ENCODE measurements around the gene AMPD2. TPM values are rescaled to one million over a fixed set of nuclear protein-coding genes. Genes with fewer than 3 reads are reported as not detected.

AMPD2 gene
- total and polyA plus RNA-seq, 2 donors (not counting 3 experiments of a cell fraction or from before 2014, with no cell fraction given): 69.4 TPM

DNA sequence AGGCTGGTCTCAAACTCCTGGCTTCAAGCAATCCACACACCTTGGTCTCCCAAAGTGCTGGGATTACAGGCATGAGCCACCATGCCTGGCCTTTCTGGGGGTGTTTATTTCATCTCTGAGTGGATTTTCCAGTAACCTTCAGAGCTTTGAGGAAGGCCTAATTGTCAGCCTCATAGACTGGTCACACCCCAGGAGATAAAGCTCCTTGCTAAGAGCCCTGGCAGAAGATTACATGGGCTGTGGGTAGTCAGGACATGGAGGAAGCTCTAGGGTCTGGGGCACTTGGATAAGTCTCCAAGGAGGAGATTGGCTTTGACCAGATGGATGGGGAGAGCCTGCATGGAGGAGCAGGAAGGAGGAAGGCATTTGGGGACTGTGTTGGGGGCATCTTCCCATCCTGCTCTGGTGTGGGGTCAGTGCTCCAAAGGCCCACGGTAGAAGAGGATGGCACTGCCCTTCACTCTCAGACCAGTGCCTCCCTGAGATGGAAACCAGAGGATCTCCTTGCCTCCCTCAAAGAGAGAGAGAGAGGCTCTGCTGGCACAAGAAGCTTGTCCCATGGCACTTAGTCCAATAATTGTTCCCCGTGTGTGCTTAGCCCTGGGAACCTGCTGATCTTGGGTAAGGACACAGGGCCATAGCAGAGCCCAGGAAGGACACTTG, 21.6 kb downstream of the AMPD2 start:
- no TSS peak for BruUV-seq (replicated peaks)
- ChIA-PET POLR2A (interaction anchor here (1.4 kb wide), 1 partner anchor 93 kb away, joined by 7 read pairs; the partner anchor contains the start of gene GNAI3), CTCF (interaction anchor here (0.7 to 15.2 kb wide), 31 partner anchors 10 to 460 kb away, joined by 3 to 565 read pairs (median 16); partner anchors contain the start of genes AHCYL1, AMPD2, GNAI3 and GNAT2)
- no peak overlapping the region for H3K4me3 ChIP-seq (replicated peaks in 1 of 3; ENCODE audit: insufficient read depth in 1 of 3, low read depth in 1 of 3, low read length in 3 of 3)
- H3K4me1 ChIP-seq (ENCODE audit: control insufficient read depth, extremely low read depth, insufficient read depth, low read length): no peaks in the 10 kb centered on the region
- no peak overlapping the region for H3K4me2 ChIP-seq (ENCODE audit: insufficient read depth, low read length)
- H3K9me3 ChIP-seq (replicated peaks; ENCODE audit: control insufficient read depth, insufficient read depth, low read length): no peaks in the 10 kb centered on the region
- no peaks in the 10 kb centered on the region for H3K36me3 ChIP-seq (ENCODE audit: control insufficient read depth in 2 of 2, extremely low read depth in 1 of 2, insufficient read depth in 2 of 2, low read length in 2 of 2)
- dilution Hi-C loops (cut with MboI; ENCODE audit: extremely low pct_ligation_motif_present, low sequenced_read_pairs) (no loop called here), intact Hi-C loops (cut with micrococcal nuclease) (loop anchor here (5.0 kb wide), 1 partner anchor 144 kb away; no protein-coding TSS in a partner anchor)
- H3K27me3 ChIP-seq (ENCODE audit: control insufficient read depth in 2 of 2, insufficient read depth in 2 of 2, low read length in 2 of 2): no peaks in the 10 kb centered on the region
- no peaks in the 10 kb centered on the region for H3K9me1 ChIP-seq (replicated peaks; ENCODE audit: control insufficient read depth, extremely low read depth, insufficient read depth, low read length)
- H4K20me1 ChIP-seq (replicated peaks; ENCODE audit: control insufficient read depth, extremely low read depth, insufficient read depth, low read length): no peaks in the 10 kb centered on the region
- no peak overlapping the region for H3K9ac ChIP-seq (replicated peaks; ENCODE audit: extremely low read depth, insufficient read depth, low read length)
- TF ChIP-seq, protein P1, sequence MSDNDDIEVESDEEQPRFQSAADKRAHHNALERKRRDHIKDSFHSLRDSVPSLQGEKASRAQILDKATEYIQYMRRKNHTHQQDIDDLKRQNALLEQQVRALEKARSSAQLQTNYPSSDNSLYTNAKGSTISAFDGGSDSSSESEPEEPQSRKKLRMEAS (IDR thresholded peaks at IDR 0.05; ENCODE audit: insufficient read depth, insufficient read length): no peak
- DNase-seq (ENCODE audit: low read depth, low spot score): no peak
- no peak for FAIRE-seq
- H3K27ac ChIP-seq (ENCODE audit: insufficient read depth, low read depth, low read length): no peak overlapping the region
- no peaks in the 10 kb centered on the region for H3K79me2 ChIP-seq (ENCODE audit: control insufficient read depth, insufficient read depth, low read length)
- no peak overlapping the region for H2AFZ ChIP-seq (ENCODE audit: low read depth, low read length)

DNA sequence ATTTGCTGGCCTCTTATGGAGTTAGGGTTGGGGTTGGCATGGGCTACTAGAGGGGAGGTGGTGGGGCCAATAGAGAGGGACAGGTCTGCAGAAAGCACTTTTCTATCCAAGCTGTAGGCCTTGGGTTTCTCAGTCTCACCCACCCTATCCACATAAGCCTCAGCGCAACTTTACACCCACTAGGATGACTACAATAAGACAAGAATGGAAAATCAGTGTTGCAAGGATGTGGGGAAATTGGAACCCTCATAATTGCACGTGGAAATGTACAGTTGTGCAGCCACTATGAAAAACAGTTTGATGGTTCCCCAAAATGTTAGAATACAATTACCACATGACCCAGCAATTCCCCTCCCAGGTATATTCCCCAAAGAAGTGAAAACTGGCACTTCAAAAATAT, 22.2 kb downstream of the AMPD2 start:
- intact Hi-C loops (cut with micrococcal nuclease): loop anchor here (5.0 kb wide), 1 partner anchor 145 kb away; no protein-coding TSS in a partner anchor
- no peak for DNase-seq (ENCODE audit: low read depth, low spot score)
- POLR2A ChIA-PET: no interaction called here
- Histone ChIP-seq H3K27me3 (ENCODE audit: control insufficient read depth in 2 of 2, insufficient read depth in 2 of 2, low read length in 2 of 2) (no peaks in the 10 kb centered on the region), H3K9me1 (replicated peaks; ENCODE audit: control insufficient read depth, extremely low read depth, insufficient read depth, low read length) (no peaks in the 10 kb centered on the region), H3K9me3 (replicated peaks; ENCODE audit: control insufficient read depth, insufficient read depth, low read length) (no peaks in the 10 kb centered on the region), H3K9ac (replicated peaks; ENCODE audit: extremely low read depth, insufficient read depth, low read length) (no peak overlapping the region), H3K4me3 (replicated peaks in 1 of 3; ENCODE audit: insufficient read depth in 1 of 3, low read depth in 1 of 3, low read length in 3 of 3) (no peak overlapping the region), H3K79me2 (ENCODE audit: control insufficient read depth, insufficient read depth, low read length) (no peaks in the 10 kb centered on the region), H2AFZ (ENCODE audit: low read depth, low read length) (no peak overlapping the region), H4K20me1 (replicated peaks; ENCODE audit: control insufficient read depth, extremely low read depth, insufficient read depth, low read length) (no peaks in the 10 kb centered on the region), H3K4me2 (ENCODE audit: insufficient read depth, low read length) (no peak overlapping the region), H3K4me1 (ENCODE audit: control insufficient read depth, extremely low read depth, insufficient read depth, low read length) (no peaks in the 10 kb centered on the region), H3K27ac (ENCODE audit: insufficient read depth, low read depth, low read length) (no peak overlapping the region), H3K36me3 (ENCODE audit: control insufficient read depth in 2 of 2, extremely low read depth in 1 of 2, insufficient read depth in 2 of 2, low read length in 2 of 2) (no peaks in the 10 kb centered on the region)
- dilution Hi-C loops (cut with MboI; ENCODE audit: extremely low pct_ligation_motif_present, low sequenced_read_pairs): no loop called here
- no peak for TF ChIP-seq EZH2 (IDR thresholded peaks at IDR 0.05; ENCODE audit: borderline replicate concordance, low read depth, low read length, severe bottlenecking)
- no peak for TF ChIP-seq POLR2A (IDR thresholded peaks at IDR 0.05; ENCODE audit: low read depth, low read length)
- TF ChIP-seq GATA2 (IDR thresholded peaks at IDR 0.05; ENCODE audit: insufficient read depth, insufficient read length, low read depth, low read length): no peak
- TF ChIP-seq FOS (IDR thresholded peaks at IDR 0.05; ENCODE audit: borderline replicate concordance, insufficient read depth, low read length): no peak
- TF ChIP-seq, protein P1 (IDR thresholded peaks at IDR 0.05; ENCODE audit: insufficient read depth, insufficient read length): no peak
- TF ChIP-seq, protein P2, sequence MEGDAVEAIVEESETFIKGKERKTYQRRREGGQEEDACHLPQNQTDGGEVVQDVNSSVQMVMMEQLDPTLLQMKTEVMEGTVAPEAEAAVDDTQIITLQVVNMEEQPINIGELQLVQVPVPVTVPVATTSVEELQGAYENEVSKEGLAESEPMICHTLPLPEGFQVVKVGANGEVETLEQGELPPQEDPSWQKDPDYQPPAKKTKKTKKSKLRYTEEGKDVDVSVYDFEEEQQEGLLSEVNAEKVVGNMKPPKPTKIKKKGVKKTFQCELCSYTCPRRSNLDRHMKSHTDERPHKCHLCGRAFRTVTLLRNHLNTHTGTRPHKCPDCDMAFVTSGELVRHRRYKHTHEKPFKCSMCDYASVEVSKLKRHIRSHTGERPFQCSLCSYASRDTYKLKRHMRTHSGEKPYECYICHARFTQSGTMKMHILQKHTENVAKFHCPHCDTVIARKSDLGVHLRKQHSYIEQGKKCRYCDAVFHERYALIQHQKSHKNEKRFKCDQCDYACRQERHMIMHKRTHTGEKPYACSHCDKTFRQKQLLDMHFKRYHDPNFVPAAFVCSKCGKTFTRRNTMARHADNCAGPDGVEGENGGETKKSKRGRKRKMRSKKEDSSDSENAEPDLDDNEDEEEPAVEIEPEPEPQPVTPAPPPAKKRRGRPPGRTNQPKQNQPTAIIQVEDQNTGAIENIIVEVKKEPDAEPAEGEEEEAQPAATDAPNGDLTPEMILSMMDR (IDR thresholded peaks at IDR 0.05; ENCODE audit: extremely low read depth in 1 of 2, insufficient read depth in 1 of 2, low read depth in 1 of 2, low read length in 2 of 2): no peak
- TF ChIP-seq POLR2AphosphoS5 (IDR thresholded peaks at IDR 0.05; ENCODE audit: insufficient read depth, low read depth, low read length): no peak
- no peak for TF ChIP-seq JUN (IDR thresholded peaks at IDR 0.05; ENCODE audit: borderline replicate concordance, insufficient read depth, insufficient read length, low read depth)
- no peak for TF ChIP-seq MYC (IDR thresholded peaks at IDR 0.05; ENCODE audit: low read depth, low read length)
- FAIRE-seq: no peak
- no TSS peak for BruUV-seq (replicated peaks)
- CTCF ChIA-PET: interaction anchor here (1.7 to 15.2 kb wide), 8 partner anchors 9 to 343 kb away, joined by 6 to 565 read pairs (median 62); partner anchors contain the start of genes AHCYL1, GPR61 and GSTM4
